NCI-H146 treated with DMSO at 0.1 percent for 48 hours (cell line): ENCODE data around the gene STYXL2.
A peak's percentile ranks its signal among the peaks of the same experiment; 100 is the strongest.

Source experiments
- DNase-seq: peaks from one replicate; lab custom pipeline; 2025; ENCODE audit not compliant: unreplicated experiment; lab: John Stamatoyannopoulos, UW

STYXL2 gene

DNA sequence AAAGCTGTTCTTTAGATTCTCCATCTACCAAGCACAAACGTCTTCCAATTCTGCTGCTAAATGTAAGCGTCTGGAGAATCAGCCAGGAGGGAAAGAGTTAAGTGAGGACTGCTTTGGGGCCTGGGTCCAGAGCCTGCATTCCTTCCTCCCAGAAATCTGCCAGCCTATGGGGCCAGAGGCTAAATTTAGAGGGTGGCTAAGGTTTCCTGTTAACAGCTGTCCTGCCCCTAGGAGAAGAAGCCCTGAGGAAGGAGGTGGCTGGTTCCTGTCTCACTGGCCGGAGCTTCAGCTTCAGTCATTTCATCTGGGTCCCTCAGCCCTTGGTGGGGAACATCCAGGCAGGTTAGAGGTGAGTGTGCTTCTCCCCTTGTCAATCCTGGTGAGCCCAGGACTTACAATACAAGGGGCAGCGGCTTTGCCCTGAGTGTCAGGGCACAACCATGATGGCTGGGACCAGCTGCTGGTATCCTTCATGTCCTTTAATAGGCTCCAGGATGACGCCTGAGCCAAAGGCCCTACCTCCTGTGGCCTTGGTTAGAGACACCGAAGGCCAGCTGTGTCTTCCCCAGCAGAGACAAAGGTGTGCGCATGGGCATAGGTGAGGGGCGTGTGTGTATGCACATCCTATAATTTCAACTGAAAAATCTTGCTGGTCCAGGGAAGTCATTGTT lies at the start of gene STYXL2:
Gene STYXL2 (plus strand): TSS at position 230 of the 671 bp plus-strand sequence. CDS start 775 bp downstream, outside the sequence.
- no peak for DNase-seq

DNA sequence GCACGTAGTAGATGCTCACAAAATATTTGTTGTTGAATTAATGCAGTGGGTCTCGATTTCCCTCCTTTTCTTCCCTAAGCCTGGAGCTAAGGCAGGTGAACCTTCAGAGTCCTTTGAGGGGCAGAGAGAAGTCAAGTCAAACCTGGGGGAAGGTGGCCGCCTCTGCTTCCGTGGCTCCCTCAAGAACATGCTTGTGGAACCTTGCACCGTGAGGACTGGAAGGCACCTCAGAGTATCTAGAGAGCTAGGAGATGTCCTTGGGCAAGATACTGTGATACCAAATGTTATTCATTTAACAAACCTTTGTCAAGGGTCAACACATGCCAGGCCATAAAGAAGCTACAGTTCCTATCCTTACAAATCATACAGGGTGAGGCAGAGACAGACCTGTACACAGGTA lies 42.0 kb upstream of the STYXL2 start:
- no peak for DNase-seq

DNA sequence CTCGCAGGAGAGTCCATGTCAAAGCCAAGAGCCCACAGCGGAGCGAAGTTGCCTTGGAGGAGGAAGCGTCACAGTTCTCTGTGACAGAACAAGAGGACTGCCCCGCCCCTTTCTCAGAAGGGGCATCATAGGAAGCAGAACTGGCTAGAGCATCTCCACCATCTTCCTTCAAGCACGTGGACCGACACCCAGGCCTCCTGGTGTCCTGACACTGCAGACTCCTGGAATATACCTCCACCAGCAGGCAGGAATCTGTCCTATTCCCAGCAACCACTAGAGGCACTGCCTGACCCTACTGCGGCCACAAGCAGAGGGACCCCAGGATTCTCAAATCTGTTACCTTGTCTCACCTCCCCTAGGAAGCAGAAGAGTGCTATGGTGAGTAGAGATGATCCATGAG lies 41.5 kb upstream of the STYXL2 start:
- DNase-seq: peak; percentile 17

DNA sequence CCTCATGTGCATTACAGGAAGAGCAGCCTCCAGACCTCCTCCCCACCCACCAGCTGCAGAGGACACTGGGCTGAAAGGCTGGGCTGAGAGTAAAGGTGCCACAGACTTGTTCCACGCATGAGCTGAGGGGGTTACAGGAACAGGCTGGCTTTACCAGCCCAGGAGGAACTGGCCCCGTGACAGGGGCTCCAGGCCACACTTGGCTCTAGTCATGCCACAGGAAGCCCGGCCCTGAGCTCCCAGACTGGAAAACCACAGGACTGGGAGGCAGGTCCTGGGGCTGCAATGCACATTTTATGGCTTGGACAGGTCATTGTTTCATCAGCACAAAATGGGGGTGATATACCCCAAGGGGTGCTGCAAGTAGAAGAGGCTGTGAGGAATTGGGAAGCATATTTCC lies 39.3 kb upstream of the STYXL2 start:
- DNase-seq: no peak

DNA sequence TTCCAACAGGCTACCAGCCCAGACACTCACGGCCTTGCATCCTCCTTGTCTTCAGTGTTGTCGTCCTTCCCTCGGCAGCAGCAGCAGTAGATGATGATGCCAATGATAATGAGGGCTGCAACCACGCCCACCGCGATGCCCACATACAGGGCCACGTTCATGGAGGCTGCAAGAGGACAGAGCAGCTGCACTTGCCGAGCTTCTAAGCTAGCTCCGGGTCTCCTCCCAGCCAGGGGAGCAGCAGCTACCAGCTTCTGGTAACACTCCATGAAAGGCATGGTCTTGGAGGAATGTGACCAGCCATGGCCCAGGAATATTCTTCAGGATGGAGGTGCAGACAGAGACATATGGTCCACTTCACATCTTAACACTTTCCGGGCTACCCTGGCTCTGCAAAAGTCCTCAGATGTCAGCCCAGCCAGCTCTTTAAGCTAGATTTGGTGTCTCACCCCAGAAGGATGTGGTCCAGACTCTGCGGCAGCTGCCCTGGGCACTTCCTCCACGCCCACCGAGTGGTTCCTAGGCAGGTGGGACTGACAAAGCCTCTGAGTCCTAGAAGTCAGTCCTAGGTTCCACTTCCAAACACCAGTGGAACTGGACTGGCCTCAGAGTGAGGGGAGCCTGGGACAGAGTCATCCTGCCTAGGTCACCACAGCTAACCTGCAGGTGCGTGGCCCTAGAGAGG lies 38.8 kb upstream of the STYXL2 start:
- no peak for DNase-seq

DNA sequence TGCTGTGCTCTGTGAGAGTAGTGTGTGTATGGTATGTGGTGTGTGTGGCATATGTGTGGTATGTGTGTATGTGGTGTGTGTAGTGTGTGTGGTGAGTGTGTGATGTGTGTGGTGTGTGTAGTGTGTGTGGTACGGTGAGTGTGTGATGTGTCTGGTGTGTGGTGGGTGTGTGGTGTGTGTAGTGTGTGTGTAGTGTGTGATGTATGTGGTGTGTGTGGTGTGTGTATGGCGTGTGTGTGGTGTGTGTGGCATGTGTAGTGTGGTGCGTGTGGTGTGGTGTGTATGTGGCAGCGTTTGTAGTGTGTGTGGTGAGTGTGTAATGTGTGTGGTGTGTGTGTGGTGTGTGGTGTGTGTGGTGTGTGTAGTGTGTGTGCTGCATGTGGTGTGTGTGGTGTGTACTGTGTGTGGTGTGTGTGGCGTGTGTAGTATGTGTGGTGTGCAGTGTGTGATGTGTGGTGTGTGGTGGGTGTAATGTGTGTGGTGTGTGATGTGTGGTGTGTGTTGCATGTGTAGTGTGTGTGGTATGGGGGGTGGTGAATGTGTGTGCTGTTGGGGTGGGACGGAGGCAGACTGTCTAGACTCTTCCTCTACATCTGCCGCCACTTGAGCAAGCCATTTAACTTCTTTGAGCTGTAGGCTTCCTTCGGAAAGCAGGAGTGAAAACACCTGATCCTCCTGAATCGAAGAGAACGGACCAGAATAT lies 37.2 kb upstream of the STYXL2 start:
- DNase-seq: no peak

DNA sequence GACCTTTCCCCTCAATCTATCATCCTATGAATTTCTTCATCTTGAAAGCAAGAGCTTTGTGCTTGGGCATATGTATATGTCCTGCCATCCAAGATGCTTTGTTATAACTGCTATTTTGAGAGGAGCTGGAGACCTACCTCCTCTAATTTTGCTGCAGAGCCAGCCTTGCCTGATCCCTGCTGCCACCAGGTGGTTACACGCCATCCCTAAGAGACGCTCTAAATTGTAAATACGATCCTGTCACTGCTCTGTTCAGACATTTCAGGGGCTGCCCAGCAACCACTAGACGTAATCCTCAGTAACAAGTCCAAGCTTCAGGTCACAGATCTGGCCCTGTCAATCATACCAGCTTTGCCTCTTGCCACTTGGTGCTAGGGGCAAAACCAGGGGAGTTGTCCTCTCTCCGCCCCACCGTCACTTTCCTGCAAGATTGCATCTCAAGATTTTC lies 36.6 kb upstream of the STYXL2 start:
- DNase-seq: peak; percentile 83

DNA sequence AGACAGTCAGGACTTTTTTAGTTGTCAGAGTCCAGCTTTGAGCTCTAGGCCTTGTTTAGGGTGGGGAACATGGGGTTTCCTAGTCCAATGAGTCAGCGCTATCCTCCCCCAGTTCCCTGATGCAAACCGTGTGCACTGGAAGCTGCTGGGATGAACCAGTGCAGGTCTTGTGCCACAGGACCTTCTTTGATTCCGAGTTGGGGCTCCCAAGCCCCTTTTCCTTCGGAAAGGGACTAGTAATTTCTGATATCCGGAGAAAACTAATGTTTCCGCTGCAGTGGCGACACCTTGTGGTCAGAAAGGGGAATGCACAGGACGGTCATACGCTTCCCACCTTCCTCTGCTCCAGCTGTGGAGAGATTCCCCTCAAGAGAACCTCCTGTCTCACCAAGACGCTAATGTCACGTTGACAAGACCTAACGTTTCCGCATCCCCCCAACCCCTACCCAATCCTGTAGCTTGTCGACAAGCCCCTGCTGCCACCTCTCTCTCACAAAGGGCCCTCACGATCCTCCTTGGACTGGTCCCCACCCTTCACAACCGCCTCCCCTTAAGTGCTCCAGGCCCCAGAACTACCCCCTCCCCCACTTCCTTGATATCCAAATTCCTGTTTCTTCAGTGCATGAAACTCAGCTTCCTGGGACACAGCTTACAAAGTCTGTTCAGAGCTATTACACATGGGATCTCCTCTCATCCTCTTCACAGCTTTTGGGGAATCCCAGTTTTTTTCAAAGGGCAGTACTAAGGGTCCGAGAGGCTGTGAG lies 34.6 kb upstream of the STYXL2 start:
- DNase-seq: peak; percentile 48

DNA sequence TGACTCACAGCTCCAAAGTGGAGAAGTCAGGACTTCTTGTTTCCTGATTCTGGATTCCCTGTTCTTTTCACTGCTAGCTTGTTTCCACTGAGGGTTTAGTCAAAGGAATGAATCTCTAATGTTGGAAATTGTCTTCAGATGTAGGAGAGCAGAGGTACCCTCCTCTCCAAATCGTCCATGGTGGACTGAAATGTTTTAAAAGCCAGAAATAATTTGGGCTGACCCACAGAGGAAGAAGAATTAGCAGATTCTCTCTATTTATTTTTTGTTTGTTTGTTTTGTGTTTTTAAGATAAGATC lies 34.1 kb upstream of the STYXL2 start:
- DNase-seq: no peak

DNA sequence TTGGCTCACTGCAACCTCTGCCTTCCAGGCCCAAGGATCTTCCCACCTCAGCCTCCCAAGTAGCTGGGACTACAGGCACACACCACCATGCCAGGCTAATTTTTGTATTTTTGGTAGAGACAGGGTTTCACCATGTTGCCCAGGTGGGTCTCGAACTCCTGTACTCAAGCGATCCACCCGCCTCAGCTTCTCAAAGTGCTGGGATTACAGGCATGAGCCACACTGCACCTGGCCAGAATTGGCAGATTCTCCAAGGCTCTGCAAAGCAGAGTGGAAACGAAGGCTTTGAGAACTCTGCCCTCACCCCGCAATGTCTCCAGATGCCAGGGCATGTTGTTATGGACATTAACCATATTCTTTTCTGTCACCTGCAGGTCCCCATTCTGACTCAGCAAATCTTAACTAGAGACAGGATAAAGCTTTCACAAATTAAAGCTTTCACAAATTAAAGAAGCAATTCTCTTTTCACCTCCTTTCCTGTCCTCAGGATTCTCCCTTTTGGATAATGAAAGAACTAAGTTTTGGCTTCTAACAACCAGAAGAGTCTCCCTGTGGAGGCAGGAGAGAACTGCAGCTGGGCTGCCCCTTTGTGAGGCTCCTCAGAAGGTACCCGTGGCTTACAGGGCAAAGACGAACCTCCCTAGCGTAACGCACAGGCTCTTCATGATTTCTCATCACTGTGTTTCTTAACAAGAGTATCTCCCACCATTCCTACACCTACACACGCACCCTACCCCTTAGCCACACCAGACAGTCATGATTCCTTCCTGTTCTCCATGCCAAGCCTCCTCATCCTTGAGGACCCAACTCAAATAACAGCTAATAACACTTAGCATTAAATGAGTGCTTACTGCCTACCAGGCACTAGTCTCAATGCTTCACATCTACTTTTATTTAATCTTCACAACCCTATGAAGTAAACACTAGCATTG lies 33.5 kb upstream of the STYXL2 start:
- no peak for DNase-seq

DNA sequence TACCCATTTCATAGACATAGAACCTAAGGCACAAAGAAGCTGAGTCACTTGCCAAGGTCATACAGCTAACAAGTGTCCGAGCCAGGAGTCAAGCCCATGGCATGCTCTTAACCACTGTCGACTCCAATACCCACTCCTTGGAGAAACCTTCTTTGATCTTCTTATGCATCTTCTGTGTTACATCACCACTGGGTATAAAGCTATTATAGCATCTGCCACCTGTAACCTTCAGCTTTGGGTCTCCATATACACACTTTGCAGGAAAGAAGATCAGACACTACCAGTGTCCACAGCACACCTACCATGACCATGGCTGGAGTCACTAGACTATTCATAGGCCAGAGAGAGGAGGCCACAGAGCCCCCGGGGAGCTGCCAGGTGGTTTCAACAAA lies 32.8 kb upstream of the STYXL2 start:
- DNase-seq: no peak

DNA sequence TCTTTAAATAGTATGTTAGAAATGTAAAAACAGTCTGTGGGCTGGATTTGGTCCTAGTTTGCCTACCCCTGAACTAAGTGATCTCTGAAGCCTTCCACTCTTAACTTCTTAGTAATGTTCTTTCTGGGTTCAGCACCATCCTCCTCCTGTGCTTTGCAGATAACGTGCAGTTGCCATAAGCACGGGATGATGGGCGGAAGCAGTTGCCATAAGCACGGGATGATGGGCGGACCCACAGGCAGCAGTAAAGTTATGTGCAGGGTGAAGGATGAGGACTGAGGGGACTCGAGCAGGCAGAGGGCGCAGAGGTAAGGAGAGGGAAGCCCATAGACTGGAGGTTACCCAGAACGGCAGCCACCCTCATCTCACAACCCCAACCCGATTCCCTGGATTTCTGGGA lies 29.3 kb upstream of the STYXL2 start:
- no peak for DNase-seq

DNA sequence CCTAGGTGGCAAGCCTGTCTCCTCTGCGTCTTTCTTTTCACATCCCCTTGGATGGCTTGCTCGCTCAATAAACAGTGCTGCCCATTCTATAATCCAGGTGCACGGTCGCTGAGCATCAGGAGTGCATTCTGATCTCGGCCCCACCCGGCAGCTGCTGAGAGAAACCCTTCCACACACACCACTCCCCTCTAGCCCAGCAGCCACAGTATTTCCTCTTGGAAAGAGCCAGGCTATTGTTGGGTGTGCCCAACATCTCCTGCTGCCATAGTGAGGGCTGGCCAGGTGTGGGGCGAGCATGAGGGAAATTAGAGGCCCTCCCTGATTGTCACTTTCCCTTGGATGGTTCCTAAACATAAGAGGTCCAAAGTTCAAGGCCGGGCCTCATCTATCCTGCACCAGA lies 28.4 kb upstream of the STYXL2 start:
- peak; percentile 40 for DNase-seq

DNA sequence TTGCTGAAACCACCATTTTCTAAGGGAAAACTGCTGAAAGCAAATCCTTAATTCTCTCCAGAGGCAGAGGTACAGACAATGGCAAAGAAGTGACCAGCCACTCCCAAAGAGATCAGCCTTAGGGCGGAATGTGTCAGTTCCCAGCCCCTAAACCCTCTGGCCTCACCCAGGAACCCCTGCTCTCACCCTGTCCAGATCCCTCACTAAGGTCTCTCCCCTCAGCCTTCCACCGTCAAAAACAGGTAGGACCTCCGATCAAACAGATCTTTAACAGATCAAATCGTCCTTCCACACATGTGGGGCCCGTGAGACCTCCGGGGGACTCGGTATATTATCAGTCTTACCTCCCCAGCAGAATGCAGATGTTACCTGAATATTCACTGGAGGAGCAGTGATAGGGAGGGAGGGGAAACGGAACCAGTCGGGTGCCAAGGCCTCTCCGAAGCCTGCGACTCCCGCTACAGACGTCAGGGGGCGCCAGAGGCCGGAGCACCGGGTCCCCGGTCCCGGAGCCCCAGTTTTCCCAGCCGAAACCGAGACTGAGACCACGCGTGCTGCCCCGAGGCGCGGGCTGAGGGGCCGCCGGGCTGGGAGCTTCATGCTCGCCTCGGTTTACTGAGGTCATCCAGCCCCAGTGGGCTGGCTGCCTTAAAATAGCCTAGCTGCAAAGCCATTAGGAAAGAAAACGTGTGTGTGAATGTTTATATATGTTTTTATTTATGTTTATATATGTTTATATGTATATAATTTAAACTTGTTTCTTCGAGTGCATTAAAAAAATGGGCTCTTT lies 27.3 kb upstream of the STYXL2 start:
- DNase-seq: peak; percentile 51

DNA sequence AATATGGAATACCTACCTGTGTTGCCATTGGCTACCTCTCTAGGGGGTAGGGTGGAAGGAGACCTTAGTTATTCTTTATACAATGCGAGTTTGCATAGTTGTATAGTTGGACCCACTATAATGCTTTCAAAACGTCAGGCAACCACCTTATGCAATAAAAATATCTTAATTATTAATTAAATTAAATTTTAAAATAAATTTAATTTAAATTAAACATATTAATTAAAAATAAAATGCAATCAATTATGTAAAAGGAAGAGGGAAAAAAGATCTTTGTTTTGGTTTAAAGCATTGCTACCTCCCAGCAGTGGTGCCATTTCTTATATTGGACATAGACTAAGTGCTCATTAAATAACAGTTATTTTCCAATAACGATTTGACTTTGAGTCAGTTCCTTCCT lies 26.0 kb upstream of the STYXL2 start:
- DNase-seq: no peak

DNA sequence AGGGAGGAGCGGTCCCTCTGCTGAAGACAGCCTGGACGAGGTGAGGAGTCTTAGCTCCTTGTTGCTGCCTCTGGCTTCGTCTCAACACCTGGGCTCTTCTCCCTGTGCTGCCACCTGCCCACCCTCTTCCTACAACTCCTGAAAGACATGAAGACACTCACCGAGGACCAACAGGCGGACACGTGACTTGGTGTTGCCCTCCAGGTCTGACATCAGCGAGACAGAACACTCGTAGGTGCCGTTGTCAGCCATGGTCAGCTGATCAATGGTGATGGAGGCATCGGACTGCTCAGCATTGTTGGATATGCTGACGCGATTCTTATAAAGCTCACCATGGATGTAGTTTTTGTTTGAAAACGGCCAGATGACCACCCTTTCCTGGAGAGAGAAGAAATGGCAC lies 25.1 kb upstream of the STYXL2 start:
- no peak for DNase-seq

DNA sequence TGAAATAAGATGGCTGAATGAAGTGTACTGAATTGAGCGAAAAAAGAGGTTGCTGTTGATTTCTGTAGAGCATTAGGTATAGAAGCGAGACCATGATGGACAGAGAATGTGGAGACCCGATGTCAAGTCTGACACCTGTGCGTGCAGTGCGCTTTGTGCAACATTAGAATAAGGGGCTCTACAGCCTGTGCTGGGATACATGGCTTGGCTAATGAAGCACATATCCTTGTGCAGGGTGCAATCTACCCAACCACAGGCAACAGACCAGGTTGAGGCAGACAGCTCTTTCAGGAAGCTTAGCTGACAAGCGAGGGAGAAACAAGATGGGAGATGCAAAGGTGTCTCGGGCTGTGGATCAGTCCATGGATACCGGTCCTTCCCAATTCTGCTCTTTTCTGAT lies 22.6 kb upstream of the STYXL2 start:
- DNase-seq: no peak

DNA sequence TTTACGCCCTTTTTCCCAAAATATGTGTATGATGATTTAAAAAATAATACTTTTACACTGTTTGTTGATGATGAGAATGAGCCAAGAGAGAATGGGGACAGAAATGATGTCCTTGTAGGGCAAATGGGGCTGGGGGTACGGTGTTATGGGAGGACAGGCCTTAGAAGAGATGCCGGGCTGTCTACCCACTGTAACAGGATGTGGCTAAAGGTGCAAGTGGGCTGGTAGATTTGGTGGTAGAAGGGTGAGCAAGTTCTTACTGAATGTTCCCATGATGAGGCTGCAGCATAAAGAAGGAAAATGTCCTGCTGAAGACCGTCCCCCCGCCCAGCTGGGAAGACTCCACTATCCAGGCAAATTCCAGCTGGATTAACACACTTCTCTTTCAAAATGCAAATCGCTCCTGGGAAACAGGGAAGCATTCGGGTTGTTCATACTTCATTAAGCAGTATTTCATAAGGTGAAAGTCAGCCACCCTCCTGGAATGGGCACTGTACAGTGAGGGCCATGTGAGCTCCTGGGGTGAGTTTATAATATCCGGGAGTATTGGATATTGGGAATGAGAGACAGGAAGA lies 17.7 kb upstream of the STYXL2 start:
- DNase-seq: no peak

DNA sequence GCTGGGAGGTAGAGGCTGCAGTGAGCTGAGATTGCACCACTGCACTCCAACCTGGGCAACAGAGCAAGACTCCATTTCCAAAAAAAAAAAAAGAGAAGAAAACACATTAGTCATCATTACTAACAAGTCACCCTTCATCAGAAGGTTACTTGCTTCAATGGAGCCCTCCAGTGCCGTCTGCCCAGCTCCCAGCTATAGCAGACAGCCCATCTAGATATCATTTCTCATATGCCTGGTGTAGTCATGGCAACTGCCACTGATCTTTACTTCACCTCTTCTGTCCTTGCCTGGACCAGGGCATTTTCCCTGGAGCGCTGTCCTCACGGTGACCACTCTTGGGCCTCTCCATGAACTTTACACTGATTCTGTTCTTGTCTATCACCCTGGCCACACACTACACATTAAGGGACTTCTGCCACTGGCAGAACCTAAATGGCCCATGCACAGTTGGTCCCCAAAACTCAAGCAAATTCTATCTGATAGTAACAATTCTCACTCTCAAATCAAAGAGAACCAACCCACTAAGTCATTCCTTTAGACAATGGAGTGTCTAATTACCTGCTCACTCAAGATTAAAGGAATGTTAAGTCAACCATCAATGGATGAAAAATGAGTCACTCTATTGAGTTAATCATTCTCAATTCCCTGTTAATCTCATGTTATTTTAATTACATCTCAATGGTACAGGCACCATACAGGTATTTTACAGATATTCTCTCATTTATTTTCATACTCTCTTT lies 16.6 kb upstream of the STYXL2 start:
- DNase-seq: no peak
